PC-9 (cell line): Measurements from ENCODE around the gene VAV2. TPM values are rescaled to one million over a fixed set of nuclear protein-coding genes. Genes with fewer than 3 reads are reported as not detected.

Source experiments
- Bru-seq: library from RNA; stranded (reverse); fragments of 400-500 nt; gene quantifications from one replicate; lab custom pipeline; 2021; lab: Mats Ljungman, UMichigan
- BruChase-seq, 2 experiments: library from RNA; stranded (reverse); fragments of 400-500 nt; gene quantifications; one replicate each; lab custom pipeline; 2021; lab: Mats Ljungman, UMichigan
- BruUV-seq: library from RNA; stranded (reverse); fragments of 400-500 nt; replicated peaks from 2 replicates; lab custom pipeline; 2021; lab: Mats Ljungman, UMichigan
- CTCF ChIA-PET: fragments of 300-600 bp; sonication (Branson Sonifier 250); formaldehyde crosslinking; loops from one replicate; lab custom pipeline; 2022; ENCODE audit warnings: antibody characterized with exemption; lab: Charles Lee
- POLR2A ChIA-PET: fragments of 300-600 bp; sonication (Branson Sonifier 250); formaldehyde crosslinking; loops from one replicate; lab custom pipeline; 2022; ENCODE audit warnings: antibody characterized with exemption; ENCODE audit not compliant: unreplicated experiment; lab: Charles Lee
- DNase-seq, 2 experiments: peaks; one replicate each; pipeline versions ENCODE4 v3.0.0 to v3.0.0-alpha.2; 2015 to 2022; ENCODE audit warnings: mixed read lengths in 1 of 2
- H2AFZ ChIP-seq: fragments of 200-600 bp; sonication (generic); 2 replicates; pipeline ENCODE4 v1.8.1; 2017; ENCODE audit warnings: antibody characterized with exemption
- H3F3A ChIP-seq: fragments of 200-600 bp; sonication (generic); 2 replicates; pipeline ENCODE4 v1.8.1; 2017; ENCODE audit warnings: antibody characterized with exemption, mild to moderate bottlenecking, low read depth; ENCODE audit not compliant: insufficient read depth
- H3K27ac ChIP-seq: fragments of 200-600 bp; sonication (generic); 2 replicates; pipeline ENCODE4 v1.6.1; 2016; ENCODE audit warnings: mixed run types
- H3K27me3 ChIP-seq: fragments of 200-600 bp; sonication (generic); 2 replicates; pipeline ENCODE4 v1.6.1; 2016; ENCODE audit warnings: low read depth, mixed run types; ENCODE audit not compliant: insufficient read depth
- H3K36me3 ChIP-seq: fragments of 200-600 bp; sonication (generic); 2 replicates; pipeline ENCODE4 v1.6.1; 2016; ENCODE audit warnings: low read depth, mixed run types
- H3K4me1 ChIP-seq: fragments of 200-600 bp; sonication (generic); replicated peaks from 2 replicates; pipeline ENCODE4 v1.6.1; 2016; ENCODE audit warnings: mixed run types; ENCODE audit not compliant: insufficient read depth
- H3K4me2 ChIP-seq: fragments of 200-600 bp; sonication (generic); 2 replicates; pipeline ENCODE4 v1.6.1; 2017; ENCODE audit warnings: mixed run types
- H3K4me3 ChIP-seq: fragments of 200-600 bp; sonication (generic); 2 replicates; pipeline ENCODE4 v1.6.1; 2016; ENCODE audit warnings: mixed run types
- H3K79me2 ChIP-seq: fragments of 200-600 bp; sonication (generic); 2 replicates; pipeline ENCODE4 v1.6.1; 2017; ENCODE audit warnings: low read depth, mixed run types
- H3K9me2 ChIP-seq: fragments of 200-600 bp; sonication (generic); 2 replicates; pipeline ENCODE4 v1.8.1; 2017; ENCODE audit warnings: mild to moderate bottlenecking; ENCODE audit not compliant: insufficient read depth
- H3K9me3 ChIP-seq: fragments of 200-600 bp; sonication (generic); 2 replicates; pipeline ENCODE4 v1.8.1; 2016; ENCODE audit warnings: low read depth; ENCODE audit not compliant: insufficient read depth
- H4K20me1 ChIP-seq: fragments of 200-600 bp; sonication (generic); 2 replicates; pipeline ENCODE4 v1.8.1; 2017; ENCODE audit not compliant: insufficient read depth
- EZH2 ChIP-seq: fragments of 200-600 bp; sonication (generic); IDR thresholded peaks from 2 replicates; pipeline ENCODE4 v1.8.0; 2017; ENCODE audit warnings: antibody characterized with exemption, low read depth
- intact Hi-C: fragments of 100-400 bp; cut with micrococcal nuclease; formaldehyde crosslinking; loops from one replicate; pipeline ENCODE4 v1.10.0; 2022; ENCODE audit not compliant: unreplicated experiment
- long read RNA-seq: library from polyadenylated mRNA; stranded (forward); transcript quantifications from one replicate; pipeline ENCODE4 v2.0.0, GENCODE V29; 2022
- total RNA-seq: library from RNA; stranded (reverse); gene quantifications from 2 replicates; pipeline ENCODE4 v1.2.3, GENCODE V29; 2021
- TF ChIP-seq, protein P1 (sequence below): fragments of 200-600 bp; sonication (generic); conservative IDR thresholded peaks from 2 replicates; pipeline ENCODE4 v1.6.1; 2017; ENCODE audit warnings: mixed run types, antibody characterized with exemption, mild to moderate bottlenecking, moderate library complexity

VAV2 gene, protein sequence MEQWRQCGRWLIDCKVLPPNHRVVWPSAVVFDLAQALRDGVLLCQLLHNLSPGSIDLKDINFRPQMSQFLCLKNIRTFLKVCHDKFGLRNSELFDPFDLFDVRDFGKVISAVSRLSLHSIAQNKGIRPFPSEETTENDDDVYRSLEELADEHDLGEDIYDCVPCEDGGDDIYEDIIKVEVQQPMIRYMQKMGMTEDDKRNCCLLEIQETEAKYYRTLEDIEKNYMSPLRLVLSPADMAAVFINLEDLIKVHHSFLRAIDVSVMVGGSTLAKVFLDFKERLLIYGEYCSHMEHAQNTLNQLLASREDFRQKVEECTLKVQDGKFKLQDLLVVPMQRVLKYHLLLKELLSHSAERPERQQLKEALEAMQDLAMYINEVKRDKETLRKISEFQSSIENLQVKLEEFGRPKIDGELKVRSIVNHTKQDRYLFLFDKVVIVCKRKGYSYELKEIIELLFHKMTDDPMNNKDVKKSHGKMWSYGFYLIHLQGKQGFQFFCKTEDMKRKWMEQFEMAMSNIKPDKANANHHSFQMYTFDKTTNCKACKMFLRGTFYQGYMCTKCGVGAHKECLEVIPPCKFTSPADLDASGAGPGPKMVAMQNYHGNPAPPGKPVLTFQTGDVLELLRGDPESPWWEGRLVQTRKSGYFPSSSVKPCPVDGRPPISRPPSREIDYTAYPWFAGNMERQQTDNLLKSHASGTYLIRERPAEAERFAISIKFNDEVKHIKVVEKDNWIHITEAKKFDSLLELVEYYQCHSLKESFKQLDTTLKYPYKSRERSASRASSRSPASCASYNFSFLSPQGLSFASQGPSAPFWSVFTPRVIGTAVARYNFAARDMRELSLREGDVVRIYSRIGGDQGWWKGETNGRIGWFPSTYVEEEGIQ
- 36.0 and 36.5 TPM in 2 replicates for total RNA-seq
- Bru-seq, nascent RNA = percentile 64 among the genes with signal in this experiment
- BruChase-seq, experiment 1, labeled RNA remaining after a 2-hour chase = percentile 59 among the genes with signal in this experiment
- BruChase-seq, experiment 2, labeled RNA remaining after a 6-hour chase = percentile 67 among the genes with signal in this experiment
- long read RNA-seq, full-length matches to known transcripts = 10 of 22 reads
- long read RNA-seq, partial matches to known transcripts = 8 of 22 reads
- long read RNA-seq, other reads (novel, unspliced or antisense) = 4 of 22 reads

DNA sequence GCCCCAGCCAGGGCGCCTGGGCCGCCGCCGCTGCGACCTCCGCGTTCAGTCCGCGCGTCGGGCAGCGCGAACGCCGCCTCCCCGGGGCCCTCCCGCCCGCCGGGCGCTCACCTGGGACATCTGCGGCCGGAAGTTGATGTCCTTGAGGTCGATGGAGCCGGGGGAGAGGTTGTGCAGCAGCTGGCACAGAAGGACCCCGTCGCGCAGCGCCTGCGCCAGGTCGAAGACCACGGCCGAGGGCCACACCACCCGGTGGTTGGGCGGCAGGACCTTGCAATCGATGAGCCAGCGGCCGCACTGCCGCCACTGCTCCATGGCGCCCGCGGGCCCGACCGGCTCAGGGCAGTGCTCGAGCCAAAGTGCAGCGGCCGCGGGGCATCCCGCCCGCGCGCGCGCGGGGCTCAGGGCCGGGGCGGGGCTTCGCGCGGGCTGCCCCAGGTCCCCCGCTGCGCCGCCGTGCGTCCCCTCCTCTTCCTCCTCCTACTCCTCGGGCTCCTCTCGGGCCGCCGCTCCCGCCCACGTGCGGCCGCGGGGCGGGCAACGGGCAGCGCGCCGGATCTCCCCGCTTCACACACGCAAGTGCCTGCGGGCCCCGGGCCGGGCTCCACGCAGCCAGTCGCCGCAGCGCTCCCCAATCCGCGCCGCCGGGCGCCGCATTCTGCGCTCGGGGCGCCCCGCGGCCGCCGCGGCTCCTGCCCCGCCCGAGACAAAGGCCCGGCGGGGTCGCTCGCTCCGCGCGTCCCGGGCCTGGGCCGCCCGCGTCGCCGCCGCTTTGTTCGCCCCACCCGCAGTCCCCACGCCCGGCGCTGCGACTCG, at the start of gene VAV2:
VAV2 (minus strand) TSS at position 361 of the 816 bp plus-strand sequence; CDS start at position 315, 46 bp downstream.
- Histone ChIP-seq H4K20me1 (peaks cover 34% of the 10 kb centered on the region), H3F3A (peaks cover 5% of the 10 kb centered on the region; the same call in 1 of the 2 replicates), H3K9me2 (no peaks in the 10 kb centered on the region), H3K27me3 (no peaks in the 10 kb centered on the region), H3K27ac (peak within 1 kb of the TSS; percentile 65), H3K4me1 (peaks cover 17% of the 10 kb centered on the region), H3K36me3 (no peaks in the 10 kb centered on the region), H3K4me2 (peak within 1 kb of the TSS; percentile 97), H2AFZ (peak within 1 kb of the TSS; percentile 91), H3K79me2 (peaks cover 38% of the 10 kb centered on the region), H3K4me3 (peak within 1 kb of the TSS; percentile 98), H3K9me3 (no peaks in the 10 kb centered on the region)
- CTCF ChIA-PET = interaction anchor here (1.0 to 3.0 kb wide), 3 partner anchors 33 to 210 kb away, joined by 3 to 27 read pairs (median 11); partner anchors contain the start of gene BRD3OS
- no TSS peak for BruUV-seq
- no peak for TF ChIP-seq EZH2
- TF ChIP-seq, protein P1, sequence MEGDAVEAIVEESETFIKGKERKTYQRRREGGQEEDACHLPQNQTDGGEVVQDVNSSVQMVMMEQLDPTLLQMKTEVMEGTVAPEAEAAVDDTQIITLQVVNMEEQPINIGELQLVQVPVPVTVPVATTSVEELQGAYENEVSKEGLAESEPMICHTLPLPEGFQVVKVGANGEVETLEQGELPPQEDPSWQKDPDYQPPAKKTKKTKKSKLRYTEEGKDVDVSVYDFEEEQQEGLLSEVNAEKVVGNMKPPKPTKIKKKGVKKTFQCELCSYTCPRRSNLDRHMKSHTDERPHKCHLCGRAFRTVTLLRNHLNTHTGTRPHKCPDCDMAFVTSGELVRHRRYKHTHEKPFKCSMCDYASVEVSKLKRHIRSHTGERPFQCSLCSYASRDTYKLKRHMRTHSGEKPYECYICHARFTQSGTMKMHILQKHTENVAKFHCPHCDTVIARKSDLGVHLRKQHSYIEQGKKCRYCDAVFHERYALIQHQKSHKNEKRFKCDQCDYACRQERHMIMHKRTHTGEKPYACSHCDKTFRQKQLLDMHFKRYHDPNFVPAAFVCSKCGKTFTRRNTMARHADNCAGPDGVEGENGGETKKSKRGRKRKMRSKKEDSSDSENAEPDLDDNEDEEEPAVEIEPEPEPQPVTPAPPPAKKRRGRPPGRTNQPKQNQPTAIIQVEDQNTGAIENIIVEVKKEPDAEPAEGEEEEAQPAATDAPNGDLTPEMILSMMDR = no peak
- POLR2A ChIA-PET = interaction anchor here (0.6 kb wide), 1 partner anchor 48 kb away, joined by 4 read pairs; no protein-coding TSS in a partner anchor
- intact Hi-C loops = loop anchor here (2.0 kb wide), 1 partner anchor 33 kb away; the partner anchor contains the start of gene BRD3OS
- peak in 1 of 2 experiments; percentile 79 for DNase-seq

DNA sequence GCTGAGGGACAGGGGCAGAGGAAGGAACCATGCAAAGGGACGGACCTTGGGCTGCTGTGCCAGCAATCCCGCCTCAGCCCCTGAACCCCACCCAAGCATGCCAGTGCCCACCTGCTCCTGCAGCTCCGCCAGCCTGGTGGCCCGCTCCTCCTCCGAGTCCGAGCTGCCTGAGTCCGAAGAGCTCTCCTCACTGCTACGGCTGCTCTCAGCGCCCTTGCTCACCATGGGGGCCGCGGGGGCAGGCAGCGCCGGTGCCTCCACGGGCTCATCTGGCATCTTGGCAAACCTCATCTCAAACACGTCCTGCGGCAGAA, 49.5 kb upstream of the VAV2 start:
- intact Hi-C loops = no loop called here
- H3K4me3 ChIP-seq = no peak overlapping the region
- POLR2A ChIA-PET = no interaction called here
- no peaks in the 10 kb centered on the region for H3K9me2 ChIP-seq
- H2AFZ ChIP-seq = no peak overlapping the region
- no peaks in the 10 kb centered on the region; the same call in 1 of the 2 replicates for H3K36me3 ChIP-seq
- no peaks in the 10 kb centered on the region for H3K79me2 ChIP-seq
- H3K4me2 ChIP-seq = no peak overlapping the region
- no peaks in the 10 kb centered on the region for H3K4me1 ChIP-seq
- BruUV-seq = no TSS peak
- no peaks in the 10 kb centered on the region for H3K9me3 ChIP-seq
- no peaks in the 10 kb centered on the region for H3K27me3 ChIP-seq
- H3F3A ChIP-seq = no peaks in the 10 kb centered on the region
- no peak overlapping the region for H3K27ac ChIP-seq
- no peak for DNase-seq
- peaks cover 9% of the 10 kb centered on the region for H4K20me1 ChIP-seq
- TF ChIP-seq, protein P1 = no peak
- TF ChIP-seq EZH2 = no peak
- CTCF ChIA-PET = interaction anchor here (0.6 kb wide), 1 partner anchor 16 kb away, joined by 5 read pairs; the partner anchor contains the start of gene BRD3OS
